D721Med (cell line): ENCODE data around the gene ITPRIPL2.

Source experiments
- DNase-seq: peaks from one replicate; pipeline ENCODE4 v3.0.0; 2011; ENCODE audit warnings: low spot score; ENCODE audit not compliant: insufficient read length
- FAIRE-seq: peaks from 2 replicates; lab custom pipeline; 2011; peaks lifted over from hg19 to GRCh38; lab: Jason Lieb, UNC
- TF ChIP-seq, protein P1 (sequence below): IDR thresholded peaks from 2 replicates; pipeline ENCODE4 v1.5.1; 2012; ENCODE audit warnings: mild to moderate bottlenecking, control low read depth; ENCODE audit not compliant: insufficient read depth; ENCODE audit errors: missing control alignments

Gene ITPRIPL2

DNA sequence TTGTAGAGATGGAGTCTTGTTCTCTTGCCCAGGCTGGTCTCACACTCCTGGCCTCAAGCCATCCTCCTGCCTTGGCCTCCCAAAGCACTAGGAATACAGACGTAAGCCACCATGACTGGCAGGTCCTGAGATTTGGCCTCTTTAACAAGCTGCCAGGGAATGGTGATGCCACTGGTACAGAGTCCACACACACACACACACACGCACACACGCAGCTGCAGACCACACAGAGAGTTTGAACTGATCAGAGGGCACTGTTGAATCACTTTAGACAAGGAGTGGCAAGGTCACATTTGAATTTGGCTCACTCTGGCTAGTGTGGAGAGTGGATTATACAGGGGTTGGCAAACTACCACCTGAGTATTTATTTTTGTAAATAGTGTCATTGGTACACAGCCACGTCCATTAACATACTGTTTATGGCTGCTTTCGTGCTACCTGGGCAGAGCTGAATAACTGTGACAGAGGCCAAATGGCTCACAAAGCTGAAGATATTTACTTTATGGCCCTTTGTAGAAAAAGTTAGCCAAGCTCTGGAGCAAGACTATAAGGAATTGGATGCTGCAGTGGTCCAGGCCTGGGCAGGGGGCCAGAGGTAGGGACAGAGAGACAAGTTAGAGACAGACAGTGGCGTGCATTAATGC is 9.9 kb downstream of the ITPRIPL2 start:
- DNase-seq = no peak
- FAIRE-seq = no peak
- TF ChIP-seq, protein P1, sequence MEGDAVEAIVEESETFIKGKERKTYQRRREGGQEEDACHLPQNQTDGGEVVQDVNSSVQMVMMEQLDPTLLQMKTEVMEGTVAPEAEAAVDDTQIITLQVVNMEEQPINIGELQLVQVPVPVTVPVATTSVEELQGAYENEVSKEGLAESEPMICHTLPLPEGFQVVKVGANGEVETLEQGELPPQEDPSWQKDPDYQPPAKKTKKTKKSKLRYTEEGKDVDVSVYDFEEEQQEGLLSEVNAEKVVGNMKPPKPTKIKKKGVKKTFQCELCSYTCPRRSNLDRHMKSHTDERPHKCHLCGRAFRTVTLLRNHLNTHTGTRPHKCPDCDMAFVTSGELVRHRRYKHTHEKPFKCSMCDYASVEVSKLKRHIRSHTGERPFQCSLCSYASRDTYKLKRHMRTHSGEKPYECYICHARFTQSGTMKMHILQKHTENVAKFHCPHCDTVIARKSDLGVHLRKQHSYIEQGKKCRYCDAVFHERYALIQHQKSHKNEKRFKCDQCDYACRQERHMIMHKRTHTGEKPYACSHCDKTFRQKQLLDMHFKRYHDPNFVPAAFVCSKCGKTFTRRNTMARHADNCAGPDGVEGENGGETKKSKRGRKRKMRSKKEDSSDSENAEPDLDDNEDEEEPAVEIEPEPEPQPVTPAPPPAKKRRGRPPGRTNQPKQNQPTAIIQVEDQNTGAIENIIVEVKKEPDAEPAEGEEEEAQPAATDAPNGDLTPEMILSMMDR = no peak

DNA sequence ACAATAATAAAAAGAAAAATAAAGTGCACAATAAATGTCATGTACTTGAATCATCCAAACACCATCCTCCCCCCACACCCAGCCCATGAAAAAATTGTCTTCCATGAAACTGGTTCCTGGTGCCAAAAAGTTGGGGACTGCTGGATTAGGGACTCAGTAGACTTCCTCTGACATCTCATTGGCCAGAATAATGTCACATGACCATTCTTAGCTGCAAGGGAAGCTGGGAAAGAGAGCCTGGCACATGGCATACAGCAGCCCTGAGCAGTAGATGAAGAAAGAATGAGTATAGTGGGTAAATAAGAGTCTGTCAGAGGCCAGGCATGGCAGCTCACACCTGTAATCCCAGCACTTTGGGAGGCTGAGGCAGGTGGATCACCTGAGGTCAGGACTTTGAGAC is 12.5 kb downstream of the ITPRIPL2 start:
- DNase-seq = no peak
- TF ChIP-seq, protein P1 = no peak
- no peak for FAIRE-seq

- TF ChIP-seq, protein P1 = no peak
- FAIRE-seq (no peak), DNase-seq (no peak)
These were observed 13.4 kb downstream of the ITPRIPL2 start for GRCh38 chr16:19127205-19127604.

DNA sequence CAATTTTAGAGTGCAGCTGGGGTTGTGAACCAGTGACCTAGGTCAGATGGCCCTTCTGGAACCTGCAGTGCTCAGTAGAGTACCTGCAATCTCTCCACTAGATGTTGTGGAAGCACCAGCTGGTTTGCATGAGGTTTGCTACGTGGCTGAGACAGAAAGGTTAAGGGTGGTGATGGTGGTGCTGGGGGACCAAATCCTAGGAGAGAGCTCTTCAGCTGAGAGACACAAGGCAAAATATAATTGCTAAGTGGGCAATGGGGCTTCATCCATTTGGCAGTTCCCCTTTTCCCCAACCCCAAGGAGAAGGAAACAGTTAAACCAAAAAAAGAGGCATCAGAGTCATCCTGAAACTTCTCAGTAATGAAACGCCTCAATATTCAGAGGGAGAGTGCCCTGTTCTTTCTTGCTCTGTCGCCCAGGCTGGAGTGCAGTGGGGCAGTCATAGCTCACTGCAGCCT is 13.9 kb downstream of the ITPRIPL2 start:
- DNase-seq (no peak), FAIRE-seq (no peak)
- TF ChIP-seq, protein P1 = no peak

GRCh38 chr16:19128454-19129200 is 14.9 kb downstream of the ITPRIPL2 start:
- no peak for FAIRE-seq
- no peak for DNase-seq
- TF ChIP-seq, protein P1 = no peak

- TF ChIP-seq, protein P1 = no peak
- FAIRE-seq (no peak), DNase-seq (no peak)
These were observed 16.6 kb downstream of the ITPRIPL2 start for GRCh38 chr16:19130385-19130784.
